K562 (cell line): Measurements from ENCODE around the gene BBC3. TPM values are rescaled to one million over a fixed set of nuclear protein-coding genes. Genes with fewer than 3 reads are reported as not detected.

Source experiments
- ELF4 ChIP-seq: fragments of 450-650 bp; formaldehyde crosslinking; IDR thresholded peaks from 2 replicates; pipeline ENCODE4 v1.4.0; 2022; ENCODE audit warnings: missing genetic modification characterization
- HMG20A ChIP-seq: fragments of 450-650 bp; formaldehyde crosslinking; conservative IDR thresholded peaks from 2 replicates; pipeline ENCODE4 v1.4.0; 2020; ENCODE audit warnings: mild to moderate bottlenecking, mixed read lengths
- RBM22 ChIP-seq: fragments of 200-400 bp; formaldehyde crosslinking; IDR thresholded peaks from 2 replicates; pipeline ENCODE4 v1.6.1; 2018; ENCODE audit warnings: low read length, low read depth; ENCODE audit not compliant: poor library complexity, severe bottlenecking
- SIX5 ChIP-seq, 2 experiments: IDR thresholded peaks; 2 replicates each; pipeline ENCODE4 v1.6.1; 2011; ENCODE audit warnings: low read length in 2 of 2, borderline replicate concordance in 1 of 2, low read depth in 1 of 2, mild to moderate bottlenecking in 1 of 2, moderate library complexity in 1 of 2; ENCODE audit not compliant: insufficient read depth in 1 of 2
- STAT5B ChIP-seq: fragments of 250-450 bp; sonication (Bioruptor Pico); IDR thresholded peaks from 2 replicates; pipeline ENCODE4 v1.8.0; 2021; ENCODE audit warnings: mild to moderate bottlenecking, inconsistent platforms
- ZFX ChIP-seq: sonication (generic); formaldehyde crosslinking; IDR thresholded peaks from 2 replicates; pipeline ENCODE4 v1.8.0; 2022; ENCODE audit warnings: mild to moderate bottlenecking, missing genetic modification reagents, moderate library complexity
- polyA plus RNA-seq, 8 experiments: library from polyadenylated mRNA; depleted of rRNA in 4 of 8; stranded (reverse) in 5 of 8; unstranded in 3 of 8; fragments of >200 nt; fragmentation: Nextera tagmentation in 2 of 8; fragmentation: Illumina TruSeq in 1 of 8; extraction: Ambion mirVana in 2 of 8; extraction: Trizol in 1 of 8; gene quantifications; 2 replicates each; pipeline versions ENCODE4 v1.2.1 to v1.2.3, GENCODE V29; 2011 to 2014; ENCODE audit warnings: inconsistent platforms in 1 of 8, missing spikeins in 1 of 8
- total RNA-seq, 7 experiments: library from RNA; depleted of rRNA in 6 of 7; stranded (reverse); fragments of >200 nt in 6 of 7; fragmentation: Illumina TruSeq in 2 of 7; extraction: Trizol in 2 of 7; gene quantifications; 2 replicates each; pipeline versions ENCODE4 v1.2.1 to v1.2.3, GENCODE V29; 2011 to 2021; ENCODE audit warnings: low replicate concordance in 1 of 7
- TF ChIP-seq, protein P1 (sequence below), 2 experiments: fragments of 450-650 bp in 1 of 2; sonication (generic) in 1 of 2; formaldehyde crosslinking in 1 of 2; IDR thresholded peaks; 2 replicates each; pipeline versions ENCODE4 v1.7.1 to v1.9.0; 2016 to 2022; ENCODE audit warnings: inconsistent platforms in 1 of 2, mild to moderate bottlenecking in 1 of 2, missing genetic modification reagents in 1 of 2
- TF ChIP-seq, protein P2 (sequence below): sonication (generic); formaldehyde crosslinking; IDR thresholded peaks from 2 replicates; pipeline ENCODE4 v1.5.0; 2020; ENCODE audit warnings: missing genetic modification reagents

The BBC3 gene
- total and polyA plus RNA-seq, 9 of the 15 experiments (the other 6 are each of a cell fraction or from before 2014, with no cell fraction given), result 0.15 to 30.7 (median 4.8) TPM

DNA sequence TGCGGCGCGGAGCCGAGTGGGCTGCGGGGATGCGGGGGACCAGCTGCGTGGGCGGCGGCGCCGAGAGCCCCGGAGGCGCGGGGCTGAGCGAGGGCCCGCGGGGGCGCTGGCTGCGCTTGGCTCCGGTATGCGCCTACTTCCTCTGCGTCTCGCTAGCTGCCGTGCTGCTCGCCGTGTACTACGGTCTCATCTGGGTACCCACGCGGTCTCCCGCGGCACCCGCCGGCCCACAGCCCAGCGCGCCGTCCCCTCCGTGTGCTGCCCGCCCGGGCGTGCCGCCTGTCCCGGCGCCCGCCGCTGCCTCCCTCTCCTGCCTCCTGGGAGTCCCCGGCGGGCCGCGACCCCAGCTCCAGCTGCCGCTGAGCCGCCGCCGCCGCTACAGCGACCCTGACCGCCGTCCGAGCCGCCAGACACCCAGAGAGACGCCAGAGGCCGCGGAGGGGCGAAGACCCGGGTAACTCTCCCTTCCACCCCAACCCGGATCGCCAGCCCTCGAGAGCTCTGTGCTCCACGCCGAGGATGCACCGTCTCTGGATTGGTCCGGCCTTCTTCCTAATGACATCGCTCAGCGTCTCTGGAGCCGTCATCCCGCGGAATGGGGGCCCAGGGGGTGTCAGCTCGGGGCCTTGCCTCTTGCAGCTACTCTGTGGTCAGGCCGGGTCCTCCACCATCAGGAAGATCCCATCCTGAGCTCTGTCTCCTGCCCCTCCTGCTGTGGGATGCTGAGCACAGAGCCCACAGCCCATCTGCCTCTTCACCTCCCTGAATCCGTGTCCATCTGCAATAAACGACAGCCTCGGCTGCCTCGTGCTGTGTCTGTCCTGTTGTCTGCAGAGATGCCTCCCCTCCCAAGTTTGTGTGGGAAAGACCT, 44.1 kb upstream of the BBC3 start (continued):
- TF ChIP-seq, protein P1, sequence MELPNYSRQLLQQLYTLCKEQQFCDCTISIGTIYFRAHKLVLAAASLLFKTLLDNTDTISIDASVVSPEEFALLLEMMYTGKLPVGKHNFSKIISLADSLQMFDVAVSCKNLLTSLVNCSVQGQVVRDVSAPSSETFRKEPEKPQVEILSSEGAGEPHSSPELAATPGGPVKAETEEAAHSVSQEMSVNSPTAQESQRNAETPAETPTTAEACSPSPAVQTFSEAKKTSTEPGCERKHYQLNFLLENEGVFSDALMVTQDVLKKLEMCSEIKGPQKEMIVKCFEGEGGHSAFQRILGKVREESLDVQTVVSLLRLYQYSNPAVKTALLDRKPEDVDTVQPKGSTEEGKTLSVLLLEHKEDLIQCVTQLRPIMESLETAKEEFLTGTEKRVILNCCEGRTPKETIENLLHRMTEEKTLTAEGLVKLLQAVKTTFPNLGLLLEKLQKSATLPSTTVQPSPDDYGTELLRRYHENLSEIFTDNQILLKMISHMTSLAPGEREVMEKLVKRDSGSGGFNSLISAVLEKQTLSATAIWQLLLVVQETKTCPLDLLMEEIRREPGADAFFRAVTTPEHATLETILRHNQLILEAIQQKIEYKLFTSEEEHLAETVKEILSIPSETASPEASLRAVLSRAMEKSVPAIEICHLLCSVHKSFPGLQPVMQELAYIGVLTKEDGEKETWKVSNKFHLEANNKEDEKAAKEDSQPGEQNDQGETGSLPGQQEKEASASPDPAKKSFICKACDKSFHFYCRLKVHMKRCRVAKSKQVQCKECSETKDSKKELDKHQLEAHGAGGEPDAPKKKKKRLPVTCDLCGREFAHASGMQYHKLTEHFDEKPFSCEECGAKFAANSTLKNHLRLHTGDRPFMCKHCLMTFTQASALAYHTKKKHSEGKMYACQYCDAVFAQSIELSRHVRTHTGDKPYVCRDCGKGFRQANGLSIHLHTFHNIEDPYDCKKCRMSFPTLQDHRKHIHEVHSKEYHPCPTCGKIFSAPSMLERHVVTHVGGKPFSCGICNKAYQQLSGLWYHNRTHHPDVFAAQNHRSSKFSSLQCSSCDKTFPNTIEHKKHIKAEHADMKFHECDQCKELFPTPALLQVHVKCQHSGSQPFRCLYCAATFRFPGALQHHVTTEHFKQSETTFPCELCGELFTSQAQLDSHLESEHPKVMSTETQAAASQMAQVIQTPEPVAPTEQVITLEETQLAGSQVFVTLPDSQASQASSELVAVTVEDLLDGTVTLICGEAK (IDR thresholded peaks at IDR 0.05), result no peak
- TF ChIP-seq, protein P1 (CRISPR knock-in tag; IDR thresholded peaks at IDR 0.05), result no peak
- TF ChIP-seq SIX5 (IDR thresholded peaks at IDR 0.05; ENCODE audit: borderline replicate concordance in 1 of 2, insufficient read depth in 1 of 2, low read depth in 1 of 2, low read length in 2 of 2) (no peak), RBM22 (peak; percentile 86), ZFX (CRISPR knock-in tag) (peak; percentile 4; the same call in 1 of the 2 replicates), ELF4 (CRISPR knock-in tag) (no peak), STAT5B (CRISPR knock-in tag) (no peak), HMG20A (no peak)
- TF ChIP-seq, protein P2, sequence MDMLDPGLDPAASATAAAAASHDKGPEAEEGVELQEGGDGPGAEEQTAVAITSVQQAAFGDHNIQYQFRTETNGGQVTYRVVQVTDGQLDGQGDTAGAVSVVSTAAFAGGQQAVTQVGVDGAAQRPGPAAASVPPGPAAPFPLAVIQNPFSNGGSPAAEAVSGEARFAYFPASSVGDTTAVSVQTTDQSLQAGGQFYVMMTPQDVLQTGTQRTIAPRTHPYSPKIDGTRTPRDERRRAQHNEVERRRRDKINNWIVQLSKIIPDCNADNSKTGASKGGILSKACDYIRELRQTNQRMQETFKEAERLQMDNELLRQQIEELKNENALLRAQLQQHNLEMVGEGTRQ (CRISPR knock-in tag), result no peak
